ENCODE measurements around the gene RXRA.

Gene RXRA

GRCh38 chr9:134325813-134326723, at the start of gene RXRA:
Gene RXRA (plus strand): TSS chr9:134326455. CDS start chr9:134326632, 177 bp downstream.
- H3K27ac ChIP-seq: peak within 1 kb of the TSS; percentile 56 to 97 (median 93)

DNA sequence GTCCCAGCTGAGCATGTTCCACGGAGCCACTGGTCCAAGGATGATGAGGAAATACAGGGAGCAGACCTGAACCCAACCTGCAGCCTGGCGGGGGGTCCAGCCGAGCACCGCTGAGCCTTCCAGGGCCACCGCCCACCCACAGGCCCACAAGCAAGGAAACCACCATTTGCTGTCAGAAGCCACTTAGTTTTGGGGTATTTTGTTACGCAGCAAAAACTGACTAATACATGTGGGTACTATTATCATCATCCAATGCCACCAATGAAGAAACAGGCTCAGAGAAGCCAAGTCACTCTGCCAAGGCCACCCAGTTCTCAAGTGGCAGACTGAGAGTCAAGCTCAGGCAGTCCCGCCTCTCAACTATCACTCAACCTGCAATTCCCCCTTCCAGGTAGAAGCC, 48.0 kb upstream of the RXRA start:
- Histone ChIP-seq H3K4me3 (no peak overlapping the region), H3K27ac (no peak overlapping the region)

More at GRCh38 chr9:134325813-134326723, at the start of gene RXRA:
- H3K4me3 ChIP-seq: peak within 1 kb of the TSS; percentile 58 to 75 (median 64)

DNA sequence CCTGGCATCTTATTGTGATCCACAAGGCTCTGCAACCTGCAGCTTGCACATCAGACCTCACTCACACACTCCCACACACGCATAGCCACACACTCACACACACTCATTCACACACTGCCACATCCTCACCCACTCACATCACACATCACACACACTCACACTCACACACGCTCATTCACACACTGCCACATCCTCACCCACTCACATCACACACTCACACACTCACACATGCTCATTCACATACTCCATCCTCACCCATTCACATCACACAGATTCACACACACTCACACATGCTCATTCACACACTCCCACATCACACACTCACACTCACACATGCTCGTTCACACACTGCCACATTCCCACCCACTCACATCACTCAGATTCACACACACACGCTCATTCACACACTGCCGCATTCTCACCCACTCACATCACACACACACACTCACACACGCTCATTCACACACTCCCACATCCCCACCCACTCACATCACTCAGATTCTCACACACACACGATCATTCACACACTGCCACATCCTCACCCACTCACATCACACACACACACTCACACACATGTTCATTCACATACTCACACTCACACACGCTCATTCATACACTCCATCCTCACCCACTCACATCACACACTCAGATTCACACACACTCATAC, 47.1 kb upstream of the RXRA start:
- H3K27ac ChIP-seq: no peak overlapping the region
- no peak overlapping the region for H3K4me3 ChIP-seq

DNA sequence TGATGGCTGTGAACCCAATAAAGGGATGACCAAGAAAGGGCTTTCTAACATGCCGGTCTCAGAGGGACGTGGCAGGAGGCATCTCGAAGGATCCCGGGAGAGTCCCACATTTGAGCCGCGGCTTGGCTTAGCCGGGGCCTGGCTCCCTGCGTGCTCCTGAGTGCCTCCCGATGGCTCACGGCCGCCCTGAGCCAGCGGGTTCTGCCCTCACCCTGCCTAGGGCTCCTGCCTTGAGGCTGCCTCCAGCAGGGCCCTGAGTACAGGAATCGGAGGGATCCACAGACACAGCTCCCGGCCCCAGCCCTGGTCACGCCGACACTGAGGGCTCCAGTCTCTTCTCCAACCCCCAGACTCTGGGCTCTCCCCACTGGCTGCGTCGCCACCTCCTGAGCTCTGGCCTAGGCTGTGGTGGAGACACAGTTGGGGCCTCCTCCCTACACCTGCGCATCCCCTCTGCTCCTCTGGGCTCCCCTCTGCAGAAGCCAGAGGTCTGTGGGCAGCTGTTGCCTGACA, 44.1 kb upstream of the RXRA start:
- peak overlapping the region in 1 of 21 experiments; percentile 49 for H3K27ac ChIP-seq
- no peak overlapping the region for H3K4me3 ChIP-seq

- Histone ChIP-seq H3K4me3 (no peak overlapping the region), H3K27ac (peak overlapping the region in 4 of 21 experiments; percentile 5 to 49 (median 33))
Observed at GRCh38 chr9:134283111-134283515, 43.1 kb upstream of the RXRA start.

- no peak overlapping the region for H3K4me3 ChIP-seq
- H3K27ac ChIP-seq: peak overlapping the region in 1 of 21 experiments; percentile 49
Observed at GRCh38 chr9:134283692-134284265, 42.5 kb upstream of the RXRA start.

- no peak overlapping the region for H3K4me3 ChIP-seq
- H3K27ac ChIP-seq: no peak overlapping the region
Observed at GRCh38 chr9:134284273-134284672, 42.0 kb upstream of the RXRA start.

- no peak overlapping the region for H3K4me3 ChIP-seq
- H3K27ac ChIP-seq: no peak overlapping the region
Observed at GRCh38 chr9:134284741-134285140, 41.5 kb upstream of the RXRA start.

- no peak overlapping the region for H3K4me3 ChIP-seq
- H3K27ac ChIP-seq: no peak overlapping the region
Observed at GRCh38 chr9:134285215-134285845, 40.9 kb upstream of the RXRA start.

DNA sequence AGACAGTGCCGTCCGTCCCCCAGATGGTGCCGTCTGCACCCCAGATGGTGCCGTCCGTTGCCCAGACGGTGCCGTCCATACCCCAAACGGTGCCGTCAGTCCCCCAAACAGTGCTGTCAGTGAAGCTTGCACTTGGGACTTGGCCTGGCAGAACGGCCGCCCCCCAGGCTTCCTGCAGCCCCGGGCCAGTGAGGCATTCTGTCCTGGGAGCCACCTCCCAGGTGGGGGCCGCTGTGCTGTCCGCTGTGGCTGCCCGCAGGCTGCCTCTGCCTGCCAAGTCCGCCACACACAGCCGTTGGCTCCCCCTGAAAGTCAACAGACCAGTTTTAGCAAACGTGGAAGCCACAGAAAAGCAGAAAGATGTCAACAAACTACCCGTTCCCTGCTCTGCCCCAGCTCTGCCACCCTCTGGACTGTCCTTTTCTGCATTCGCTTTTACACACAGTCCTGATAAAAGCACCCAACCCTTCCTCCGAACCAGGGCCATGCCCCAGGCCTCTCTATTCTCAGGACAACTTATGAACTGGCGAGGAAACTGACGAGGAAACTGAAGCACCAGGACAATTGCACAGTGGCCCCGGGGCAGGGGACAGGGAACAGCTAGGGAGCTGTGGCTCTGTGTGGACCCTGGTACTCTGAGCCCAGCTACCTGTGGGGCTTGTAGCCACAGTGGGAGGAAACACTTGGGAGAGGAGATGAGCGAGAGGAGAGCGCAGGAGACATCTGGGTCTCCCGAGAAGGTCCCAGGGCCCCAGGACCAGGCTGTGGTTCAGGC, 39.6 kb upstream of the RXRA start:
- H3K27ac ChIP-seq: no peak overlapping the region
- H3K4me3 ChIP-seq: no peak overlapping the region

GRCh38 chr9:134287591-134288491, 38.4 kb upstream of the RXRA start:
- no peak overlapping the region for H3K4me3 ChIP-seq

GRCh38 chr9:134288746-134289145, 37.5 kb upstream of the RXRA start:
- H3K27ac ChIP-seq: no peak overlapping the region
- H3K4me3 ChIP-seq: no peak overlapping the region

More at GRCh38 chr9:134287591-134288491, 38.4 kb upstream of the RXRA start:
- H3K27ac ChIP-seq: no peak overlapping the region

GRCh38 chr9:134289241-134289875, 36.9 kb upstream of the RXRA start:
- Histone ChIP-seq H3K4me3 (no peak overlapping the region), H3K27ac (no peak overlapping the region)

GRCh38 chr9:134290603-134291451, 35.4 kb upstream of the RXRA start:
- H3K4me3 ChIP-seq: no peak overlapping the region
- no peak overlapping the region for H3K27ac ChIP-seq

DNA sequence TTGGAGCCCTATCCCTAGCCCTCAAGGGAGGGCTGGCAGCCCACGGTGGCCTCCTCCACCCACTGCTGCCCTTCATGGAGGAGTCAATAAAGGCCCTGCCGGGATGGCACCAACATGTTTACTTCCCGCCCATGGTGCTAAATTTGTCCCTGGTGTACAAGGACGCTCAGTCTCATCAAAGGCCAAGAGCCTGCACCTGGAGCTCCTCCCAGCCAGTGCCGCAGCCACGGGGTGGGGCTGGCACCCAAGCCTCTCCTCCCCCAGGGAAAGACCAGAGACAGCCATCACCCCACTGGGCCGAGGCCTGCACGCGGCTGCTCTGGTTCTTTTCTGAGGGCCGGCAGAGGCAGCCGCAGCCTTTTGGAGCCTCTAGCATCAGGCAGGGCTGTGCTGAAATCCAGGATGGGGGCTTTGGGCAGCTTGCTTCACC, 34.8 kb upstream of the RXRA start:
- H3K27ac ChIP-seq: no peak overlapping the region
- H3K4me3 ChIP-seq: no peak overlapping the region

DNA sequence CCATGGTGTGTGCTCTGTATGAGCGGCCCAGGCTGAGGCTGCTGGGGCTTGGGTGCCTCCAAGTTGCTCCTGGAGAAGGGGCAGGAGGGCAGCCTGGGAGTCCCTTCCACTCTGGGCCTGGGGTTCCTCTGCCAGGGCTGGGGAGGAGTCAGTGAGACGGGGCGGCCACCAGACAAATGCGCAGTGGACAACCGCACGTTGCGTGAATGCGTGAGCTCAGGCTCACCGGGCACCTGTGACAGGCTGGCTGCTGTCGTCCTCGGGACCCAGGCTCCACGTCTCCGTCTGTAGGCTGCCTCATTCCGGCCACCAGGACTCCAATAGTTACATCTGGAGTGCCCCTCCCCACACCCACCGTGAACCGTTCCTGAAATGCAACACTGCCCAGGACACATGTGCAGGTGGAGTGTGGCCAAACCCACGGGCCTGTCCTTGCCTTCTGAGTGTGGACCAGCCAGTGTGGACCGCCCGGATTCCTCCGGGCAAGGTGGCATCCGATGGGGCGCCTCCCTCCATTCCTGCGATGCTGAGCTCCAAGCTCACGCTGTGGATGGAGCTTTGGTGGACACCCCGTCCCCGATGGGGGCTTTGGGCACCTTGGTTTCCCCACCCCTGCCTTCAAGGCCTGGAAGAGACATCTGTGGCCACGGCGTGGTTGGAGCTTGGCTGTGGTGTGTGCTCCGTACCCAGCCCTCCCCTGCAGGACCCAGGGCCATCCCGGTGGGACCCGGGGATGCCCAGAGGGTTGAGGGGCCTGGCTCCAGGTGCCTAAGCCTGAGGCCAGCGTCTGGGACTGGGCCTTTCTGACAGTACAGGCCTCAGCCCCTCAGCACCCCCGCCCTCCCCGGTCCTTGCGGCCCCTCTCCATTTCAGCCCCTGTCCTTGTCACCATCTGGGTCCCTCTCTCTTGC, 34.0 kb upstream of the RXRA start:
- Histone ChIP-seq H3K4me3 (no peak overlapping the region), H3K27ac (no peak overlapping the region)
